ENCODE results near the gene PDE2A. TPM values are rescaled to one million over a fixed set of nuclear protein-coding genes. Genes with fewer than 3 reads are reported as not detected.

PDE2A gene
- total and polyA plus RNA-seq, 10 of the 15 experiments (the other 5 are each of a cell fraction or from before 2014, with no cell fraction given), result 0.06 to 0.15 (median 0.11) TPM; not detected in 6

- Histone ChIP-seq H3K4me2 (ENCODE audit: control insufficient read depth, insufficient read depth) (no peak overlapping the region), H3K27me3 (replicated peaks in 1 of 2; ENCODE audit: control insufficient read depth in 2 of 2, insufficient read depth in 2 of 2, low read length in 1 of 2) (peaks cover 0 to 3% of the 10 kb centered on the region in 2 experiments; a peak in 2 of 4 replicates), H2AFZ (ENCODE audit: control insufficient read depth, low read depth, low read length) (no peak overlapping the region), H3K27ac (ENCODE audit: control insufficient read depth, insufficient read depth) (no peak overlapping the region), H3K9ac (ENCODE audit: control insufficient read depth, insufficient read depth, low read length) (no peak overlapping the region), H3K79me2 (ENCODE audit: control insufficient read depth, insufficient read depth, low read length) (no peaks in the 10 kb centered on the region), H4K20me1 (ENCODE audit: control insufficient read depth, insufficient read depth) (no peaks in the 10 kb centered on the region; the same call in 1 of the 2 replicates), H3K36me3 (ENCODE audit: control insufficient read depth in 2 of 2, insufficient read depth in 2 of 2, low read length in 1 of 2) (no peaks in the 10 kb centered on the region), H3K4me1 (ENCODE audit: control insufficient read depth, insufficient read depth, low read length) (no peaks in the 10 kb centered on the region), H3K9me3 (replicated peaks; ENCODE audit: control insufficient read depth, insufficient read depth, low read length) (no peaks in the 10 kb centered on the region), H3K4me3 (no peak overlapping the region)
- ATAC-seq (no peak), DNase-seq (ENCODE audit: low read depth, low spot score) (no peak), FAIRE-seq (no peak)
- in situ Hi-C loops (cut with MboI), result no loop called here
- ChIA-PET CTCF (interaction anchor here (1.6 kb wide), 2 partner anchors 31 to 181 kb away, joined by 4 to 5 read pairs; no protein-coding TSS in a partner anchor), SMC1A (ENCODE audit: uncharacterized antibody, unreplicated experiment) (no interaction called here), RAD21 (ENCODE audit: unreplicated experiment) (no interaction called here), POLR2A (no interaction called here)
- intact Hi-C loops (cut with micrococcal nuclease; ENCODE audit: unreplicated experiment), result no loop called here
- BruUV-seq (replicated peaks), result no TSS peak
- TF ChIP-seq SRF (IDR thresholded peaks at IDR 0.05; ENCODE audit: low read depth in 2 of 2, low read length in 2 of 2) (no peak), EP300 (IDR thresholded peaks at IDR 0.05; ENCODE audit: borderline replicate concordance in 1 of 2, control insufficient read depth in 1 of 2, low read depth in 2 of 2, low read length in 2 of 2) (no peak), BACH1 (IDR thresholded peaks at IDR 0.05; ENCODE audit: borderline replicate concordance) (no peak), ZNF207 (IDR thresholded peaks at IDR 0.05; ENCODE audit: borderline replicate concordance) (no peak), USF2 (IDR thresholded peaks at IDR 0.05; ENCODE audit: borderline replicate concordance, low read depth, low read length) (no peak), NFXL1 (IDR thresholded peaks at IDR 0.05; ENCODE audit: borderline replicate concordance) (no peak), NFYA (IDR thresholded peaks at IDR 0.05; ENCODE audit: borderline replicate concordance, low read depth, low read length) (no peak), MTA3 (IDR thresholded peaks at IDR 0.05; ENCODE audit: borderline replicate concordance, low read length) (no peak)
- TF ChIP-seq, protein P1, sequence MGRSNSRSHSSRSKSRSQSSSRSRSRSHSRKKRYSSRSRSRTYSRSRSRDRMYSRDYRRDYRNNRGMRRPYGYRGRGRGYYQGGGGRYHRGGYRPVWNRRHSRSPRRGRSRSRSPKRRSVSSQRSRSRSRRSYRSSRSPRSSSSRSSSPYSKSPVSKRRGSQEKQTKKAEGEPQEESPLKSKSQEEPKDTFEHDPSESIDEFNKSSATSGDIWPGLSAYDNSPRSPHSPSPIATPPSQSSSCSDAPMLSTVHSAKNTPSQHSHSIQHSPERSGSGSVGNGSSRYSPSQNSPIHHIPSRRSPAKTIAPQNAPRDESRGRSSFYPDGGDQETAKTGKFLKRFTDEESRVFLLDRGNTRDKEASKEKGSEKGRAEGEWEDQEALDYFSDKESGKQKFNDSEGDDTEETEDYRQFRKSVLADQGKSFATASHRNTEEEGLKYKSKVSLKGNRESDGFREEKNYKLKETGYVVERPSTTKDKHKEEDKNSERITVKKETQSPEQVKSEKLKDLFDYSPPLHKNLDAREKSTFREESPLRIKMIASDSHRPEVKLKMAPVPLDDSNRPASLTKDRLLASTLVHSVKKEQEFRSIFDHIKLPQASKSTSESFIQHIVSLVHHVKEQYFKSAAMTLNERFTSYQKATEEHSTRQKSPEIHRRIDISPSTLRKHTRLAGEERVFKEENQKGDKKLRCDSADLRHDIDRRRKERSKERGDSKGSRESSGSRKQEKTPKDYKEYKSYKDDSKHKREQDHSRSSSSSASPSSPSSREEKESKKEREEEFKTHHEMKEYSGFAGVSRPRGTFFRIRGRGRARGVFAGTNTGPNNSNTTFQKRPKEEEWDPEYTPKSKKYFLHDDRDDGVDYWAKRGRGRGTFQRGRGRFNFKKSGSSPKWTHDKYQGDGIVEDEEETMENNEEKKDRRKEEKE (IDR thresholded peaks at IDR 0.05), result no peak
Measured at GRCh38 chr11:72652133-72652532, 22.1 kb downstream of the PDE2A start.
